GM18507 (cell line): Measurements from ENCODE around the gene TSHZ2.

Experiments
- DNase-seq: peaks from one replicate; pipeline ENCODE4 v3.0.0; 2011; ENCODE audit warnings: low read depth; ENCODE audit not compliant: insufficient read length; ENCODE audit errors: extremely low spot score
- FAIRE-seq: peaks from 2 replicates; lab custom pipeline; 2011; peaks lifted over from hg19 to GRCh38; lab: Jason Lieb, UNC

TSHZ2 gene

DNA sequence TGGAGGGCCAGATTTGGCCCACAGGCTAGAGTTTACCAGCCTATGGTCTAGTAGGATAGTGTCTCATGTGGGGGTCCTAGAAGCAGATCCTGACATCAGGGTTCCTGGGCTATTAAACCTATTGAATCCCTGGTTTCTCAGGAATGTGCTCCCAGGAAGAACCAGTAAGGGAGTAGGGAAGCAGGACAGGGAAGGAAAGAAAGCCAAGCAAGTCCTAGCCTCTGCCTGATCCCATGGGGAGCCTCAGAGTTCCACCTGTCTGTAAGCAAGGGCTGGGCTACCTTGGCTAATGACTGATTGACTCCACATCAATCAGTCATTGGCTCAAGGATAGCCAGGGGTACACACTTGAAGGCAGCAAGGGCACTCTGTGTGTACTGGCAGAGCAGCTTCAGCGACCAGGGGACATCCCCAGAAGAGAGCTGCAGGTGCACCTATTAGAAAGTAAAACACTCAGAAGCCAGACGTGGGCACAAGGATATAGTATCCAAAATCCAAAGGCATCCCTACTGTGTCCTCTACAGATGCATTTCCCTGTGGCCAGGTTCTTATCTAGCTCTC lies 309.5 kb downstream of the TSHZ2 start:
- DNase-seq (no peak), FAIRE-seq (no peak)

DNA sequence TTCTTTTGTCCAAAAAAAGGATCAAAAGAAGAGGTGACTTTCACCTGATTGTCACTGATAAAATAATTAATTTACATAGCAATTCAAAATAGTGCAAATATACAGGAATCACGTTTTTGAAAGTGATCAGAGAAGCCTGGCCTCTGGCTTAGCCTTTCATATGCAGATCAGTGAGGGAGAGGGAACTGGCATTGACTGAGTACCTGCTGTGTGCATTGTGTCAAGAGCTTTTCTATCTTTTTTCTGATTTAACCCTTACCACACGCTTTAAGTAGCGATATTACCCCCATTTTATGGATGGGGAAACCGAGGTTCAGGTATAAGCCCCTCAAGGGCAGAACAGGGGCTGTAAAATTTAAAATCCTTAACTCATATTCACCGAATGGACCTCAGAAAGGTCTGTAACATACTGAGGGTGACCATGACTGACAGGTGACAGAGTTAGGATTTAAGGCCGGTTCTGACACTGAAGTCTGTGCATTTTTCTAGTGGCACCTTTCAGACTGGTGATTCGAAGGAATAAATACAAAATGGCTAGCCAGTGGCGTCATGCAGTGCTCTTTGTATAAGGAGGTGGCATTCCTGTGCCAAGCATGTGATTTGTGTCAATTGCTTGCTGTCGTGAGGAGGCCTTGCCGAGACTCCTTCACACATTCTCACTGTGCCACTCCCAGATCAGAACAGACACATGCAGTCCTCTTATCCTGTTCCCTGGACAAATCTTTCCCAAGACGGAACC lies 310.2 kb downstream of the TSHZ2 start:
- no peak for DNase-seq
- no peak for FAIRE-seq

DNA sequence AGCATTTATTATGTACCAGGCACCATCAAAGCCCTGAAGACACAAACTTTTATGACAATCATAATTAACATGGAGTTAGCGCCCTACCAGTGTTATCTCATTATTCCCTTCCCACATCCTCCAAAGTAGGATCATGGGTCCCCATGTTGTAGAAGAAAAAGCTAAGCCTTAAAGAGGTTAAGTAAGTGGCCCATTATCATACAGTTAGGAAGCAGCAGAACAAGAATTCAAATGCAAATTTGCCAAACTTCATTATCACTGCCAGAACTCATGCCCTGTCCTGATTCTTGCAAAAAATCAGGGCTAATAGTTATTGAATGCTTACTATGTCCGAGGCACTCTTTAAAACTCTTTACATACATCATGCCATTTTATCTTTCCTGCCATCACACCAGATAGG lies 310.9 kb downstream of the TSHZ2 start:
- no peak for FAIRE-seq
- no peak for DNase-seq

DNA sequence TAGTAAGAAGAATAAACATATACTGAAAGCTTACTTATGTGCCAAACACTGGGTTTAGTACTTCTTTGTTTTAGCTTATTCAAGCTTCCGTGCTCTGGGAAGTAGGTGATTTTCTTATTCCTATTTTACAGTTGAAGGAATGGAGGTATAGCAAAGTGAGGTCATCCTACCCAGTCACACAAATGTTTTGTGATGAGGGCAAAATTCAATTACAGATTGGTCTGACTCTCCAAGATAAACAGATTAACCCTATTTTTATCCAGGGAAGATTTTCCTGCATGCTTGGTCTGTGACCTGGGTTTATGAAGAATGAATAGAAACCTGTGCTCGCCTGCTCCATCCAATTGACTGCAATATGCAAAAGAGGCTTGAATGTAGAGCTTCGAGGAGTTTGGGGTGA lies 311.4 kb downstream of the TSHZ2 start:
- DNase-seq (no peak), FAIRE-seq (no peak)

DNA sequence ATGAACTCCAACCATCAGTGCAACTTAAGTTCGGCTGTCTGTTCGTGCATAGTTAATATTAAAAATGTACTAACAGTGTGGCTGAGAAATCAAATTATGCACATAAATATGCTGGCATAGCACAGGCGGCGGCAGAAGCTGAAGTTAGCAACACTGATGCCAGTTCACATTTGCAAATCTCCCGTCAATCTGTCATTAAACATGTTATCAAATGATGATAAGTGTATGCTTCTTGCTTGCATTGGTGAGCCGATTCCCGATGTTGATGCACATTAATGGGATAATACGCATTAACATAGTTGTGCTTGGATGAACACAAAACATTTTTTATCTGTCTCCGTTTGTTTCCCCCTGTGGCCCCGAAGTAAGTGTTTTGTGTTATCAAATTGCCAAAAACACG lies 312.1 kb downstream of the TSHZ2 start:
- DNase-seq, result no peak
- no peak for FAIRE-seq

DNA sequence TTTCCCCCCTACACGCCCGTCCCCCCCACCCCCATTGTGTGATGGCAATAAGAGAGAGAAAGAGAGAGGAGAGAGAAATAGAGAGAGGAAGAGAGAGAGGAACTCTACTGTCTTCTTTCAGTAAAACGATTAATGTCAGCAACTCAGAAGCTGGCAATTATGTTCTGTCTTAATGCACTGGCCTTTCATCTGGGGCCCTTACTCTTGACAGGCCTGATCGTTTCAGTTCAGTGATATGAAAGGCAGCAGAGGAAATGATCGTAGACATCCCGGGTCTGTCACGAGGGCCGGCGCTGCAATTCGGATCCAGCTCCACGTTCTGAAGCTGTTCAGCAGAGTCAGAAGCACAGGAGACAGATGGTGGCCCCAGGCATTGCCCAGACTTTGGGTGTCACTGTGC lies 312.5 kb downstream of the TSHZ2 start:
- DNase-seq, result no peak
- FAIRE-seq, result no peak

DNA sequence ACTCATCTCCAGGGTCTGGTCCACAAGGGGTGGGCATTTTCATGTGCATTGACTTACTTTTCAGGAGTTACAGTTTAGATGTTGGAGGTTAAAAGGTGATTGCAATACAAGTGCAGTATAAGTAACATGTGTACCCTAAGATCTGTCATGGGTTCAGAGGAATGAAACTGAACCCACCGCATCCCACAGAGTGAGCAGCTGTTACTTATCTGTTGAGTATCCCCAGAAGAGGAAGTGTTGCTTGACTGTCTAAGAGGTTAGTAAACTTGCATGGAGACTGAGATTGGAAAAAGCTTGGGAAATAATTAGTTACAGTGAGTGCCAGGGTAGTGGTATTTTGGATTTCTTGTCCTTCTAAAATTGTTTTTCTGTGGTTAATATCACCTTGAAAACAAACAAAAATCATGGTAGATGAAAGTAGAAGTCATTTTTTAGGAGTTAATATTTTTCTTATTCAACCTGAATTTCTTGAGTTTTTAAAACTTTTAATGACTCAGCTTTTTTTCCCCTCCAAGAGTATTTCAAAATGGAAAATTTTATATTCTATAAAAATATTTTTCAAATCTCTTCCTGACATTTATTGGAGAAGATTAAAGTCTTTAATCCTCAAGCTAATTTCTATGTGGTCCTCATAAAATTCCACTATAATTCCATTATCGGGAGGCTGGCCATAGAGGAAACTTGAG lies 315.3 kb downstream of the TSHZ2 start:
- FAIRE-seq (no peak), DNase-seq (no peak)

DNA sequence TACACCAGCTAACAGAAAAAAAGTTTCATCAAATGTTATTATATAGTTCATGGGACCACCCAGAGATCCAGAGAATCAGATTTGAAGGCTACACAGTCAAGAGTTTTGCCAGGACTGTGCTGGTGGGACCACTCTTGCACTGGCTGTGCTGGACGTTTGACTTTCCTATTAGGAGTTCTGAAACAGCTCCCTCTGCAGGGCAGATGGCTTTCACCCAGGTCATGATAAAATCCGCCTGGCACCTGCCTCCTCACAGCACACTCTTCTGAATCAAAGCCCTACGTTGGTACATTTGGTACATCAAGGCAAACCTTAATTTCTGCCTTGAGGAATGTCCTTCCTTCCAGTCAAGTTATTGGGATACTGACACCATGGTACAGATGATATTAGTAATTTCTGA lies 319.4 kb downstream of the TSHZ2 start:
- FAIRE-seq (no peak), DNase-seq (no peak)

DNA sequence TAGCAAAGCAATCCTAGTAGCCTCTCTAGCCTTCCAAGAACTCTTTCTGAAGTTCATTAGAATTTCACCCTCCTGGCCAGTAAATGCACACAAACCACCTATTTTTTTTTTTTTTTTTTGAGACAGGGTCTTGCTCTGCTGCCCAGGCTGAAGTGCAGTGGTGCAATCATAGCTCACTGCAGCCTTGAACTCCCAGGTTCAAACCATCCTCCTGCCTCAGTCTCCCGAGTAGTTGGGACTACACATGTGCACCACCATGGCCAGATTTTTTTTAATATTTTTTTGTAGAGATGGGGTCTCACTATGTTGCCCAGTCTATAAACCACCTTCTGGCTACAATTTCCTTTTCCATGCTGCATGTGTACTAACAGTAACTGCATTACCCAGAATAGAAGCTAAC lies 320.2 kb downstream of the TSHZ2 start:
- DNase-seq (no peak), FAIRE-seq (no peak)

DNA sequence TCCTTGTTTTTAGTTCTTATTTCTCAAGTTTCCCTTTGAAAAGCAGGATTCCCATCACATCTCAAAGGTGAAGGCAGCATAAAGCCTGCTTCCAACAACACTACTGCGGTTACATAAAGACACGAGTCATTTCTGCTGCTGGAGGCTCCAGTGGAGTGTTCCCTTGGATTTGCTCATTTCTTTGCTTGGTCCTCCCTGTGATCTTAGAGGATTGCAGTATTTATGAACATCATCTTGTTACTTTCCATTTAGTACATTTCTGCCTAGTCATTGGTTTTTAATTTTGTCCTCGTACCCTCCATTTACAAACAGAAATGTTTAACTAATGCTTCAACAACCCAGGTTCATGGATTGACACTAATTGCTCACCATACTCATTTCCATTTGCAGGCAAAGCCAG lies 322.6 kb downstream of the TSHZ2 start:
- DNase-seq, result no peak
- FAIRE-seq, result no peak

DNA sequence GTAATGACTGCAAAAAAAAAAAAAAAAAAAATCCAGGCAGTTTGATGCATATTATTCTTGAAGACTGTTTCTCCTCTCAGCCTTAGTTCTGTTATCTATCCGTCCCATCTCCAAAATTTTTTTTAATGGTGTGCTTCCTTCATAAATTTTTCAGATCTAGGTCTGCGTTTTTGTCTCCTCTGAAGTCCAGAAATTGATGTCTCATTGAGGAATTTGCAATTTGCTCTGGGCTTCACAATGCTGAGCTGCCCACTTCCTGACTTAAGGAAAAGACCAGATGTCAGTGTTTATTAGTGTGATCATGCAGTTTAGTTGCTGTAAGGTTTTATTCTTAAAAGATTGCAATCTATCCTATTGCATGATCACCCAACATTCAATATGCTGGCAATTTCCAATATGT lies 323.9 kb downstream of the TSHZ2 start:
- DNase-seq, result no peak
- no peak for FAIRE-seq

DNA sequence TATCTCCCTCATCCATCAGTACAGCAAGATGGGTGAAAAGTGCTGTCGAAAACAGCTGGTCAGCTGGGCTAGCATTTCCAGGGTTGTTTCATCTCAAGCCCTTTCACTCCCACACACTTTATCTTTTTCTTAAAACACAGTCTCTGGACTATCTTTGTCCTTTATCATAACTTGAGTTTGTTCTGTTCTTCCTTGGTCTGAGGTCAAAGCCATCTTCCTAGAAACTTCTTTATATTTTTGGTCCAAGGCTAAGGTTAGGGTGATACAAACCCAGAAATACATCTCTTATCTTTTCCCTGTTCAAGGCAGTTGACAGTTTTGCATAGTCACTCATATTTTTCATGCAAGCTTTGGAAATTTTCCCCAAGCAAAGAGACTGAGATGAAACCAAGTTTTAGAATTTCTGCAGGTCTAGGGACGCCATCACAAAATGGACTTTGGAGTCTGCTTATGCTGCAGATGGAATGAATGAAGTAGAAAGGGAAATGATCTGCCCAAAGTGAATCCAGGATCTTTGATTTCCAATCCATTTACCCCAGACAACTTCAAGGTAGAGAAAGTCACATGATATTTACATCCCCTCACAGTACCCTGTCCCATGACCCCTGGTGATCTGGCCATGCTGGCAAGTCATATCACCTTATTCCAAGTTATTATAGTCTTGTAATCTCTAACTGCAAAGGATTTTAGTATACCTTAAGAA lies 324.4 kb downstream of the TSHZ2 start:
- no peak for DNase-seq
- FAIRE-seq, result no peak

DNA sequence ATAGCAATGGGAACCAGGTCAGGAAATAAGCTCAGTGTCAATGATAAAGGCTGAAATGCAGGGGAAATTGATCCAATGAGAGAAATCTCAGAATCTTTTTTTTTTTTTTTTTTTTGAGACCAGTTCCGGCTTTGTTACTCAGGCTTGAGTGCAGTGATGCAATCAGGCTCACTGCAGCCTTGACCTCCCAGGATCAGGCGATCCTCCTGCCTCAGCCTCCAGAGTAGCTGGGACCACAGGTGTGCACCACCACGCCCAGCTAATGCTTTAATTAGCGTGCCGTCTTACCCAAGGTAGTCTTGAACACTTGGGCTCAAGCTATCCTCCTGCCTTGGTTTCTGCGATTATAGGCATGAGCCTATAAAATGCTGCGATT lies 325.0 kb downstream of the TSHZ2 start:
- DNase-seq, result no peak

DNA sequence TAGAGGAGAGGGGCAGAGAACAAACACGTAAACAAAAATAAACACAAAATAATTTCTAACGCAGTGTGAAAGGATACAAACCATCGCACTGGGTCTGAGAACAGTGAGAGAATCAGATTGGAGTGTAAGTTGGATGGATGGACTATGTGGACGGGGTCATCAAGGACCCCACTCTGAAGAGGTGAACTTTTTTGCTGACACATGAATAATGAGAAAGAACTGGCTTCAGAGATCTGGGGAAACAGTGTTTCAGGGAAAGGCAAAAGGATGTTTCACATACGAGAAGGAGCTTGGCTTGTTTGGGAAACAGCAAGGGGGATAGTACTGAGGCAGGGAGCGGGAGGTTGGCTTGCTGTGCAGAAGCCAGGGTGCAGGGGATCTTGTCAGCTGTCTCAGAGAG lies 326.1 kb downstream of the TSHZ2 start:
- FAIRE-seq, result no peak
- DNase-seq, result no peak

More for the DNA sequence above, 325.0 kb downstream of the TSHZ2 start:
- FAIRE-seq, result no peak

DNA sequence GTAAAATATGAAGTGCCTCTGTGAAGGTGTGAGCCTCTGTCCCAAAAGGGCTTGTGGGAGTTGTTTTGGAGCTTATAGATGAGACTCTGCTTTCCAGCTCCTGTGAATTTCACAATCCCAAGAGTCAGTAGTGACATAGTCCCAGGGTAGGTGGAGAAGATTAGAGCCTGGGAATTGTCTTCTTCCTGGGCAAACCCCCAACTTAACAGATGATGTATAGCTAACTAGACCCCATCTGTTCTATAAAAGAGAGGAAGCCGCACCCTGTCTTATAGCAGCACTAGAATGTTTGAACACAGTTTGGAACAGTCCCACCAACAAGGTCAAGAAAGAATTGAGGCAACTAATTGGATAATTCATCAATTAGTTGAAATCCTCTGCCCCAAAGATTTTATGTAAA lies 326.8 kb downstream of the TSHZ2 start:
- FAIRE-seq (no peak), DNase-seq (no peak)

DNA sequence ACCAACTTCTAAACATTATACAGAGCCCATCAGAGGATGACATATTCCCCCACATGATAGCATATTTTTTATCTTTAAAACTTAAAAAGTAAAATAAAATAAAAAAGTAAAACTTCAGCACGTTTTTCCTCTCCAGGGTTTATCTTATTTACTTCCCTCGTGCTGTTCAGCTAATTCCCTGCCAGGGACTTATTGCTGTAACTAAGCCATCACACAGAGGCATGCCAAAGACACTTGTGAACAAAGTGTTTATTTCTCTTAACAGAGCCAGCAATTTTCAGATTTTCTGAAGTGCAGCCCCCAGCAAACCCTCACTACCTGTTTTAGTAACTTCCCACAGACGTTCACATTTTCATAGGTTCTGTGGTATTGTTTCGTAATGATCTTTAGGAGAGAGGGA lies 327.7 kb downstream of the TSHZ2 start:
- FAIRE-seq (no peak), DNase-seq (no peak)

DNA sequence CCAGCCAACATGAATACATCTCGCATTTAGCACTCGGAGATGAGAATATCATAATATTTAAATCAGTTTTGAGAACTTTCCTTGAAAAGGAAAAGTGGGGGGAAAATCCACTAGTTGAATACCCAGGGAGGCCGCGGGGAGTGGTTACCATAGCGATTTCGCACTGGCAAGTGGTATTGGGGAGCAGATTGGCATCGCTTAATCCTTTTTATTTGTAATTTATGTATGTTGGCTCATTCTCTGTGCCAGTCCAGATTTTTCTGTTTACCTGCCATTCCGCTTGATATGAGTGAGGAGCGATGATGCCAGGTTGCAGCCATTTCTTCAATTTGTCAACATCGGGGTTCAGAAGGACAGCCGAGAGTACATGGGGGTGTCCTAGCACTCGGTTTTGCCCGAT lies 329.7 kb downstream of the TSHZ2 start:
- DNase-seq (no peak), FAIRE-seq (no peak)

DNA sequence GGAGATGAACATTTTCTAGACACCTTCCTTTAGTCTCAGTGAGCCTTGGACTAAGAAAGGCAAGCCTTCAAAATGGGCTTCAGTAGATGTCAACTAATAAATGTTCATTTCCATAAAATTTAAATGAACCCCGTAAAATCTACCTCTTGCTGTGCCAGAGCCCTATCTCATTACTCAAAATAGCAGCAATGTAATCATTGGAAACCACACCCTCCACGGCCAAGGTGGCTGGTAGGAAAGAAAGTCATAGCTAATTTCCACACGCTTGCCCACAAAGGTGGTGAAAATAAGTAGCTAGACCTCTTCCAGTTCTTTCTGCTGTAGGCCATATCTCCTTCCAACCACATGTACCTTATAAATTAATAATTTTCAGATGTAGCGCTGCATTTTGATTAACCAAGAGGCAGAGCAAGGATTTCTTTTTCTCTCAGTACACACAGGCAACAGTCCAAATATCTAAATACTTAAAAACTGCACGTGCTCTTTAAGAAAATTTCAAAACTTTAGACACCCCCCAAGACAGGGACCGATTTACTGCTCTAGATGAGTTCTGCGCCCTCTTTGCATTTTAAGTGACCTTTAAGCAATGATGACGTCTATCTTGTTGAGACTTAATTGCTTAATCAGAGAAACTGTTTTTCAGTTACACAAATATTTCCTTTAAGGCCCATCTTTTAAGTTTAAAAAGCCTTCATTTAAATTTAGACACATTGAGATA lies 330.7 kb downstream of the TSHZ2 start:
- FAIRE-seq (no peak), DNase-seq (no peak)

DNA sequence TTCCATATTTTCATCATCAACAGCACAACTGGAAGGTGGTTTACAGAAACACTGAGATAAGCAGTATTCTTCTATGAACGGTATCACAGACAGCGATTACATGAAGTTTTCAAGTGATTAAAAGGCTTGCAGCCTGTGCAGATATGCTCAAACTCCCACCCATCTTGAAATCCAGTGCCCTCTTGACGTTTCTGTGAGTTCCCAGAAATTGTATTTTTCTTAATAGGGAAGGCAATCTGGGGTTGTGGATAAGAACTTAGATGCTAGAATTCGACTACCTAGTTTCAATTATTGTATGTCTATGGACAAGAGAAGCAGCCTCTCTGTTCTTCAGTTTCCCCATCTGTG lies 331.2 kb downstream of the TSHZ2 start:
- FAIRE-seq, result no peak

DNA sequence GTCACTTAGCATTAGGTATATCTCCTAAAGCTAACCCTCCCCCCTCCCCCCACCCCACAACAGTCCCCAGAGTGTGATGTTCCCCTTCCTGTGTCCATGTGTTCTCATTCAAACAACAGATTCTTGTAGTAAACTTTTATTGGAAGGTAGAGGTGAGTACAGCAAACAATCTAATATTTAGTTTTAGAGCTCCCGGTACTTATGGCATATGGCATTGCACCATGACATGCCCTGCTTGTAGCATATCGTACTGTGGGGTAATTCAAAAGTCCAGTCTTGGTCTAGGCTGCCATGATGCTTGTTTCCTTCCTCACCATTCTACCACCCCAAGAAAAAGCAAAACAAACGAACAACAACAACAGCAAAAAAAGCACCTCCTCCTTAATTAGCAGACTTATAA lies 332.0 kb downstream of the TSHZ2 start:
- no peak for DNase-seq
- no peak for FAIRE-seq

More for the DNA sequence above, 331.2 kb downstream of the TSHZ2 start:
- DNase-seq, result no peak
